ENCODE results near the gene RBKS. TPM values are rescaled to one million over a fixed set of nuclear protein-coding genes. Genes with fewer than 3 reads are reported as not detected.

RBKS gene
- polyA plus RNA-seq, 3 donors: 2.8 to 19.8 (median 9.4) TPM

DNA sequence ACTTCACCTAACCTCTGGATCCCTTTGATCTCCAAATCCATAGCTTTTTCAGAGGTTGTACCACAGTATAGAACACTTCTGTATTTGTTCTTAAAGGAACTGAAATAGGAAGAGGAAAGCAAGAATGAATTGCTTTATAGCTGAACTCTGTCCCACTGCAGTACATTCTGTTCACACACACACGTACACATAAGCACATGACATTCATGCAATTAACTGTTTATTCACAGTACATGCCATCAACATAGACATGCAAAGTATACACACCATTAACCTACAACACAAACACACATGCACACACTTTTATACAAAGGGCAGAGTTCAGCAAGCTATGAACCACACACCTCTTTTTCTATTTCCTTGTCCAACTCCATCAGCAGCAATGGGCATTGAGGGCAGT is 75.4 kb downstream of the RBKS start:
- WGBS, 3 donors: 50 to 60% (median 56%) methylated on average over 1 of the region's 1 CpG

DNA sequence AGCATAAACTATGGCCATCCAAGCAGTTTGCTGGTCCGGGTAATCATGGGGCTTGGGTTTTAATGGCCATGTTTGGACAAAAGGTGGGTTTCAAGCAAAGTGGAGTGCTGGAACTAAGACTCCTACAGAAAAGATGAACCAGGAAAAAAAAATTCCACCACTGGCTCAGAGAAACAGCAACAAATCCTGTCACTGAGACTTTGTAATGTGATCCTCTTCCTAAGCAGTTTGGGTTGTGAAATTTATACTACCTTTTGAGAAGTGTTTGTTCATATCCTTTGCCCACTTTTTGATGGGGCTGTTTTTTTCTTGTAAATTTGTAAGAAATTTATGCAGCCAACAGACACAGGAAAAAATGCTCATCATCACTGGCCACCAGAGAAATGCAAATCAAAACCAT is 78.4 kb downstream of the RBKS start:
- whole genome bisulfite sequencing, 3 donors: 95 to 97% (median 97%) methylated on average over 1 of the region's 1 CpG

More for the DNA sequence above, 75.4 kb downstream of the RBKS start:
- H3K27ac ChIP-seq (ENCODE audit: low read depth, low read length): no peak overlapping the region

DNA sequence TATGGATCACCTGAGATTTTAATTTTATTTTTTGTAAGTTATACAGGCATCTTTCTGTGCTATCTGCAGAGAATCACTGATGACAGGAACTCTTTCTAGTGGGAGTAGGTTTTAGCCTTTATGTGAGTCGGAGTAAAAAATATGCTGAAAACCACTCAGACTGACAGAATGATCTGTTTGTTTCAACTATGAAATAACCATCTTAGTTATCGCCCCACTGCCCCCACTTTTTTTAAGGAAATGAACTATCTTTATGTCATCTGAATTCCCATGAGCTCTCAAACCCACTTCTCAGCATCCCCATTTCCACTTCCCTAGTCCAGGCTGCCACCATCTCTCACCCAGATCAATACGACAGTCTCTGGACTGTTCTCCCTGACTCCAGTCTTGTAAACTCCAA is 79.7 kb downstream of the RBKS start:
- WGBS, 3 donors: 67 to 91% (median 75%) methylated on average over 3 of the region's 3 CpGs
- H3K27ac ChIP-seq (ENCODE audit: low read depth, low read length): no peak overlapping the region

More for the DNA sequence above, 78.4 kb downstream of the RBKS start:
- no peak overlapping the region for H3K27ac ChIP-seq (ENCODE audit: low read depth, low read length)

DNA sequence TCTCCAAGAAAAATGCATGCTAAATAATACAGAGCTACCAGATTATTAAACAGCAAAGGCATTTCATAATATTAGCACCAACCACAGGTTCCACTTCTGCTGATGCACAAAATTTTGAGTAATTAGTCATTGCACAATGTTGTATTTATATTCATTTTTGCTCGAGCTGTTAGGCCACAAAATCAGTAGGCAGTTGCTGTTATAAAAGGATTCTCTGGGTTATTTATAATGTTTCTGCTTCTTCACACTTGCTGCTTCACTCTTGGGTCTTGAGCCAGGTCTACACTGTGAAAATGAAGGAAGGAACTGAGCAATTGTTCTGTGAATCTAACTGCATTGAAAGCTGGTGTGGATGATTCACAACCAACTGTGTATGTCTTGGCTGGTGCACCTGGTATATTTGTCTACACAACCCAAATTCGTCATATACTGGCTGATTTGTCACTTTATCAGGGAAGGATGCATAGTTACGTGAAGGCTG is 80.4 kb downstream of the RBKS start:
- no peak overlapping the region for H3K27ac ChIP-seq (ENCODE audit: low read depth, low read length)
- WGBS, 3 donors: 39 to 55% (median 42%) methylated on average over 3 of the region's 3 CpGs

DNA sequence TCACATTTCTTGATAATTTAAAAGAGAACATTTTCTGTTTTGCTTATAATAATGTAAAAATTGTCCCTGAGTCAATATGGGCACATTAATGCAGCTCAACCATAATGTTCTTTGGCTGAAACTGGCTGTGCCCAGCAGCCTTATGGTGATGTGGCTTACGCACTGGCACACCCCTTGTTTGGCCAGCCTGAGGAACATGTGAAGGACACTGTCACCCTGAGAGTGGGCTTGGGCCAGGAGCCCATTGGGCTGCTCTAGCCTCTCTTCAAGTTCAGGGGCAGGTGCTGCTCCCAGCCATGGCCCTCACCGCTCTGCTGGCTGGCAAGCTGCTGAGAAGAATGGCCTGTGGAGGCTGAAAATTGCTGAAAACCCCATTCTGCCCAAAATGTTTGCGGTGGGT is 81.2 kb downstream of the RBKS start:
- no peak overlapping the region for H3K27ac ChIP-seq (ENCODE audit: low read depth, low read length)

DNA sequence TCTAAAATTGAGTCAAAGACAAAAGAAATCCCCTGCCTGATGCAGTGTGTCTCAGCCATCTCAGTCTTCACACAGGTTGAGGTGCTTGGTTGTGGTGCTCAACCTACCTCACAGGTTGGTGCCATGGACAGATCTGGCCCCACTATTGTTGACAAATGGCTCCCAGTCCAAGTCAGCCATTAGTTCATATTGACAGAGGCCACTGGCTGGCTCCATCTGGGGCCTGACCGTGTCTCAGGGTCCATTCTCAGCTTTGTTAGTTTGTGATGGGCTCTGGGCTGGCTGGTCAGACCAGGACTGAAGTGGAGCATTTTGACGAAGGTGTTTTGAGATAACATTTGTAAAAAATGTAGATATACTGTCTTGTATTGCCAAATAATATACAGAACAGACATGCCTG is 81.8 kb downstream of the RBKS start:
- H3K27ac ChIP-seq (ENCODE audit: low read depth, low read length): no peak overlapping the region
- WGBS, 3 donors: 86 to 95% (median 91%) methylated on average over 2 of the region's 2 CpGs

More for the DNA sequence above, 81.2 kb downstream of the RBKS start:
- 98 to 99% (median 99%) methylated on average over 3 of the region's 3 CpGs for WGBS, 3 donors

DNA sequence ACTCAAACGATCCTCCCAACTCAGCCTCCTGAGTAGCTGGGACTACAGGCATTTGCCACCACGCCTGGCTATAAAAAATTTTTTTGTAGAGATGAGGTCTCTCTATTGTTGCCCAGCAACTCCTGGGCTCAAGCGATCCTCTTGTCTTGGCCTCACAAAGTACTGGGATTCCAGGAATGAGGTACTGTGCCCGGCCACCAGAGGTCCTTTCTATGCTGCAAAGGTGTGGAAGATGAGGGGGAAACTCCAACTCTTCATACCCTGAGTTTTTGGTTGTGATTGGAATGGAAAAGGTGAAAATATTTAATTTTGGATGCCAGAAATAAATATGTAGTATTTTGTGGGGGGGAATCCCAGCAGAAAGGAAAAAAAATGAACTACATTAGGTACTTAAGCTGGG is 82.7 kb downstream of the RBKS start:
- WGBS, 3 donors: 63 to 78% (median 76%) methylated on average over 4 of the region's 4 CpGs
- no peak overlapping the region for H3K27ac ChIP-seq (ENCODE audit: low read depth, low read length)

DNA sequence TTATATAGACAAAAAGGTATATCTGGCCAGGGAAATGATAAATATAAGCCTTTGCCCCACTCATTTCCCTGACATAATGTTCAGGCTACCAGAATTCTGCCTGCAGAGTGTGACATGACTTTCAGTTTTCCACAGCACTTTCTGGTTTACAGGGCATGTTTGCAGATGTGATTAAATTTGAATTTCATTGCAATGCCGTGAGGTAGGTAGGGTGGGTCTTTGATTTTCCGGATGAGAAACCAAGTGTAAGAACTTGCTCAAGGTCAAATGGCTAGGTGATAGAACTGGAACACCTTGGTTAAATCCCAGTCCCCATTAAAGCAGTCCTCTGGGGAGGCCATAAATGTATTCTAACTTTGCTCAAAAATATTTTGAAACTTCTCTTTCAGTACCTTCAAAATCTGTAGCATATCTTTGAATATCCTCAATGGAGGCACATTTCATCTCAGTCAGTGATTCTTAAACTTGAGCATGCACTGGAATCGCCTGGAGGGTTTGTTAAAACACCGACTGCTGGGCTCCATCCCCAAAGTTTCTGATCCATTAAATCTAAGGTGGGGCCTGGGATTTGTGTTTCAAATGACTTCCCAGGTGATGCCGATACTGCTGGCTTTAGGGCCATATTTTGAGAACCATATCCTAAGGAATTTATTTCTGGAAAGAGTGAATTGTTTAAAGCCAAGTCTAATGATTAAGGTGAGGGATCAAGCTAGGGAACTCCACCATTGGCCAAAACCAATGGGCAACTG is 83.7 kb downstream of the RBKS start:
- H3K27ac ChIP-seq (ENCODE audit: low read depth, low read length): no peak overlapping the region
- WGBS, 3 donors: 80 to 98% (median 96%) methylated on average over 5 of the region's 5 CpGs

DNA sequence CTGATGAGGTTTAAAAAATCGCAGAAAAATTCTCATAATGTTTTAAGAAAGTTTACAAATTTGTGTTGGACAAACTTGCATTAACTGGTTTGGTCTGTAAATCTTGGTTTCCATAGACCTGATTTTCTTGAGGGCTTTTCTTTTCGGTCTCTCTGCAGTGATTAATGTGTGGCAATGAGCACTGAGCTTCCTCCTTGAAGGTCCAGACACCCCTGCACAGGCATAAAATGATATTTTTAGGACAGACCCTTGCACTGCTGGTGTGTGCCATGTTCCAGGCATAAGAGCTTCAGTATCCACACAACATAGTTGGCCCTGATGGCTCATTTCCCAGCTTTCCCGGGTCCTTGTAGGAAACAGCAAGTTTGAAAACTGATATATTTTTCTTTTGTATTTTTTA is 85.0 kb downstream of the RBKS start:
- WGBS, 3 donors: 74 to 84% (median 77%) methylated on average over 3 of the region's 3 CpGs
- no peak overlapping the region for H3K27ac ChIP-seq (ENCODE audit: low read depth, low read length)

DNA sequence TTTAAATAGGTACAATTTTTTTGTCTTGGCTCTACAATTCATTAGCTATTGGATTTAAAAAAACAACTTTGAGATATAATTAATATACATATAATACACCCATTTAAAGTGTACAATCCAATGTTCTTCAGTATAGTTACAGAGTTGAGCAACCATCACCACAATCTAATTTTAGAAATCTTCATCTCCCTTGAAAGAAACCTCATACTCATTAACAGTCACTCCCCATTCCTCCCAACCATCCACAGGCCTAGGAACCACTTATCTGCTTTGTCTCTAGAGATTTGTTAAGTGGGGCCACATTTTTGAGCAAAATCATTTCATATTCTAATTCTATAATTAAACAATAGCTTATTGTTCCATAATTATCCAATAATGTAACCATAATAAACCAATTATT is 86.0 kb downstream of the RBKS start:
- H3K27ac ChIP-seq (ENCODE audit: low read depth, low read length): no peak overlapping the region

DNA sequence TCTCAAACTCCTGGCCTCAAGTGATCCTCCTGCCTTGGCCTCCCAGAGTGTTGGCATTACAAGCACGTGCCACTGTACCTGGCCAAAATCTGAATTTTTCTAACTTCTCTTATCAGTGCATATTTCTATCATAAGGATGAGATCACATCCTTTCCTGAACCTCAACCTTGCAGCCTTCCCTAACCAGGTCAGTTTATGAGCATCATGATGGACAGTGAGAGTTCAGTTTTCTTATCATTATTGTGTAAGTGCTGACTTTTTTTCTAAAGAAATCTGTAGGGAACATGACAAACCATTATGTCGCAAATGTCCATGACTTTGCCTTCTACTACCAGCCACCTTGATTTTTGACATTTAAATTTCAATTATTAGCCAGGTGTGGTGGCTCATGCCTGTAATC is 87.1 kb downstream of the RBKS start:
- WGBS, 3 donors: 92 to 98% (median 93%) methylated on average over 2 of the region's 2 CpGs
- H3K27ac ChIP-seq (ENCODE audit: low read depth, low read length): no peak overlapping the region

DNA sequence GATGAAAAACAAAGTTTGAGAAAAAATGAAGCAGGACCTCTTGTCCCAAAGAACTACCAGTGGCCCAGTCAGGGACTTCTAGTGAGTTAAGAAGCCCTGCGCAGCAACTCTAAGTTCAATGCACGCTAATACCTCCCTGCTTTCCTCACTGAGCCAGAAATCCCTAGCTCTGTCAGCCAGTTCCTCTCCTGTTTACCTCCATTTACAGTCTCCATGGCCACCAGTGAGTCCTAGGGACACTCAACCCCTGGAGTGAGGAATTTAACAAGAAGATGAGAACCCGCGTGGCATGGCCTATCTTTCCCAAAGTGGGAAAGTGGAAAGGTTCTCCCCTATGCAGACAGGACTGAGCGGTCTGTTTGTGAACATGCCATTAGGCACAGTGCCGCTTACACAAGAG is 87.6 kb downstream of the RBKS start:
- no peak overlapping the region for H3K27ac ChIP-seq (ENCODE audit: low read depth, low read length)
- WGBS, 3 donors: 95 to 98% (median 97%) methylated on average over 6 of the region's 6 CpGs

DNA sequence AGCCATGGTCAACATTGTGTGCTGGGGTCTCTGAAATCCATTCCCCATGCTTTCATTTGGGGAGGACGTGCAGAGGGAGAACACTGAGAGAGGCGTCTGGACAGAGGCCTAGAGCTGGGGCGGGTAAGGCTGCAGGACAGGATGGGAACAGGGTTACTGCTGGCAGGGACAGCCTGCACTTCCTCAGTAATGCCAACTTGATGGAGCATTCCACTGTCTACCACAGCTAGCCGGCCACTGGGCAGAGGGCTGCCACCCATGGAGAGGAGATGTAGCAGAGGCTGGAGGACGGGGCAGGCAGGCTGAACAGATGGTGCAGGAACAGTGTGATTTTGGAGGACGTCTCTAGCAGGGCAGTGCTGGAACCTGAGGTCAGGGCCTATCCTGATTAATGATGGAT is 89.3 kb downstream of the RBKS start:
- no peak overlapping the region for H3K27ac ChIP-seq (ENCODE audit: low read depth, low read length)
- 89 to 93% (median 90%) methylated on average over 6 of the region's 6 CpGs for WGBS, 3 donors

DNA sequence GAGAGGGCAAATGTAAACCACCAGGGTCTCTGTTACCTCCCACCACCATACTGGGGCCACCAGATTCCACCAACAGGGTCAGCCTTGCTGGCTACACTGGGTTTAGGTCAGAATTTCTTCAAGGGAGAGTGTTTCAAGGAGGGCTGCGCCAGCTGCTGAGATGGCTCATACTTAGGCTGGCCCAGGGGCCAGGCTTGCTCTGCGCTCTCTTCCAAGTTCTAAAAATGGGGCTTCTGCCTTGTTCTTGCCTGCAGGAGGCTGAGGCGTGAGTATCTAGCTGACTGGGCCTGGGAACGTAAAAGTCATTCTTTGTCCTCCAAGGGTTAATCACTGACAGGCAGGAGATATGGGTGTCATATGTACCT is 90.6 kb downstream of the RBKS start:
- H3K27ac ChIP-seq (ENCODE audit: low read depth, low read length): no peak overlapping the region
- WGBS, 3 donors: 89 to 96% (median 91%) methylated on average over 4 of the region's 4 CpGs

DNA sequence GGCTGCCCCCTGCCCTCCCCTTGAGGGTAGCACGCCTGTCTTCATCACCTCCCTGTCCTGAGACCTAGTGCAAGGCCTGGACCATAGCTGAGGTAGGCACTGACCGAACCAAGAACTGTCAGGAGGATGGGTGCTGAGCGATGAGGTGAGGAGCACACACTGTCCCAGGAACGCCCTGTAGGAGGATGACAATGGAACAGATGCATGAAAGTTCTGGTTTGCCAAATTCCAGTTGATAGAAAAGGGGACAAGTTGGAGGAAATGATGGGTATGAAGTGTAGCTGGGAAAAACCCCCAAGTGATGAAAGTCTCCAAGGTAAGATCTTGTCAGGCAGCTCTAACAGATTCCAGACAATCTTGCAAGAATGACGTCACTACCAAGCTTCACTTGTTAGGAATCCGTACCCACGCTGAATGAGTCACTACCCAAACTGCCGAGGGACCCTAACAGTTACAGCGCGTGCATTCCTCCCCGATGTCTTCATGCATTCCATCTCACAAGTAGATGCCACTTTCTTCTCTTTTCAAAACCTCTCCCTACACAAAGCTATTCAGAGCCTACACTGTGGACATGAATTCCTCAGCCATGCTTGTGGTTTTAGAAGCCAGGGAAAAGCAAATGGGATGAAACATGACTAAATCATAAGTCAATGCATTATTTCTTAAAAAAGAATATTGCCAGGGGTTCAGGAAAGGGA is 91.1 kb downstream of the RBKS start:
- H3K27ac ChIP-seq (ENCODE audit: low read depth, low read length): no peak overlapping the region
- 67 to 84% (median 76%) methylated on average over 11 of the region's 11 CpGs for WGBS, 3 donors

DNA sequence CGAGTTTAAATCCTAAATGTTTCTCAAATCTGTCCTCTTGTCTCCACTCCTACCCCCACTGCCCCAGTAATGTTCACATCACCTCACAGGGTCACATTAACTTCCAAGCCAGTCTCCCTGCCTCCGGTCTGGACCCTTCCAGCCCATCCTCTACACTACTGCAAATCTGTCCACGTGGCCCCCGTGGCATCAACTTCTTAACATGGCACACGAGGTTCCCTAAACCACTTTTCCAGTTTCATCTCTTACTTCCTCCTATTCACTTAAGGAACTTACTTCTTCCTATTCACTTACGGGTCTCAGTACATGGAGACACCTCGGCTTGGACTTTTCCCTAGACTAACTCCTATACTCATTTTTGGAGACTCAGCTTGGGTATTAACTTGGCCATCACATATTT is 91.7 kb downstream of the RBKS start:
- 67 to 95% (median 70%) methylated on average over 7 of the region's 7 CpGs for WGBS, 3 donors
- no peak overlapping the region for H3K27ac ChIP-seq (ENCODE audit: low read depth, low read length)

DNA sequence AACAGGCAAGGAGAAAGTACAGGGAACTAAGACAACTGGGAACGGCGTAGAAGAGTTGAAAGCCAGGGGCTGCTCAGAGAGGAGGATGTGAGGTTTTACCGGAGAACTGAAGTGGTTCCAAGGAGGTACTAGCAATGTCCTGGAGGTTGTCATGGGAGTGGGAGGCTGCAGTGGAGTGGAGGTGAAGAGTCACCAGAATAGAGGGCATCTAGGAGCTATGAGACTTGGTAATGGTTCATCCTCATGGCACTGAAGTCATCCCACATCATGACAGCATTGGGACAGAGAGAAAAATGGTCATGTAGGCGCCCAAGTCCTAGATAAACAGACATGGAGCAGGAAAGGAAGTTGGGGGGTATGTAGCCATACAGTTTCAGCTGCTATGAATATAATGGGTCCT is 92.3 kb downstream of the RBKS start:
- no peak overlapping the region for H3K27ac ChIP-seq (ENCODE audit: low read depth, low read length)
- 88 to 94% (median 92%) methylated on average over 4 of the region's 4 CpGs for WGBS, 3 donors

DNA sequence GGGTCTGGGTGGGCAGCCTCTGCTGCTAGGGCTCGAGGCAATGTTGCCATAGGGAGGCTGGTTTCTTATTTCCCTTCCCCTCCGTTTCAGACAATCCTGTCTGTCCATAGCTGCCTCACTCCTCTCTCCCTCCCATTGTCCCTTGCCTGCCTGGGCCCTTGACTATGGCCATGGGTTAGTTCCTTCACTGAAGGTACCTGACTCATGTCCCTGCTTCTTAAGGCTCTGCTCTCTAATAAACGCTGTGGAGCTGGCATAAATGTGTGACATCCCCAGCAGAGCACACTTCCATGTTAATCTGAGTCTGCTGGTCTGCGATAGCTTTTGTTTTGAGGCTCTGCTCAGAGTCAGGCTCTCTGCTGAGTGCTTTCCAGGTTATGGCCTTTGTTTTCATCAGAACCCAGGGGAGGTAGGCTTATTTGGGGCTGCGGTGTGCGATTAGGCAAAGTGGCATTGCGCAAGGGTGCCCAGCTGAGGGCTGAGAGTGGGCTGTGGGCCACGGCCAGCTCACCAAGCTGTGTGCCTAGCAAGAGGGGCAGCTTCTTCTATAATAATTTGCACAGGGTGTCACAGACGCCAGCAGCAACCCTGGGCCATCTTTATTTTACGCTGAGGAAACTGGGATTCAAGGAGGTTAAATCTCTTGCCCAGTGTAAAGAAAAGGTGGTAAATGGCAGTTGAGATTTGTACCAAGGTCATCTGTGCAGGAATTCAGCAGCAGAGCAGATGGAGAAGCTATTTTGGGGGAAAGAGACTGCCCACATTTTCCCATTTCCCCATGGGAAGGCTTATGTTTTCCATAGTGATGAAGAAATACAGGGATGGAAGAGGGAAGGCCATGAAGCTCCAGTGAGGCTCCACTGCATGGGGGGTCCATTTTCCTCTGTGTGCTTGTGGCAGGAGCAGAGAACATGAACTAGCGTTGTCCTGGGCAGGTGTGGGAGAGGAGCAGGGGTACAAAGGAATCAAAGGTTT is 93.1 kb downstream of the RBKS start:
- WGBS, 3 donors: 64 to 79% (median 74%) methylated on average over 9 to 11 of the region's 11 CpGs
- no peak overlapping the region for H3K27ac ChIP-seq (ENCODE audit: low read depth, low read length)

DNA sequence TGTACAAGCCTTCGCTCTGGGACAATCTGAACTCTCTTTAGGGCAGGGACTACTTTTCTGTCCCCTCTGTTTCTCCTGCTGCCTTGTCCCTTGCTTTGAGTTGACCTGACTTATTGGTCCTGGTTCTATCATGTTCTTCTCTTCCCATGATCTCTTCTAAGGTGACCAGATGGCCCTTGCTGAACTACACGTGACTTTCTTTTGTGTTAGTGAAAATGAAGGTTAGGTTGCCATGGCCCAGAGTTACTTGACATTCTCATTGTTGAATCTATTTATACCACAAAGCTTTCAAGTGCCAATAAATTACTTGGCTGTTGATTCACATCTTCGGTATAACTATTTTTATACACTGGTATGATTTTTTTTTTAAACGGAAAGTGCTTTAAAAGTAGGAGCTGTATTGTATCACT is 94.3 kb downstream of the RBKS start:
- no peak overlapping the region for H3K27ac ChIP-seq (ENCODE audit: low read depth, low read length)
- WGBS, 3 donors: 46 to 56% (median 48%) methylated on average over 4 of the region's 4 CpGs
